ENCODE results near the gene CCDC186. TPM values are rescaled to one million over a fixed set of nuclear protein-coding genes. Genes with fewer than 3 reads are reported as not detected.

CCDC186 gene
- total RNA-seq, 1 experiment from 2014 or later, result 32.7 TPM

- Mint-ChIP-seq H3K4me3 (no peak overlapping the region), H3K27ac (no peak overlapping the region), H3K36me3 (no peaks in the 10 kb centered on the region), H3K4me1 (peaks cover 11% of the 10 kb centered on the region), H3K9me3 (peaks cover 5% of the 10 kb centered on the region; the same call in 1 of the 2 replicates), H3K27me3 (ENCODE audit: low read depth) (no peaks in the 10 kb centered on the region)
- ATAC-seq (no peak), DNase-seq (ENCODE audit: low spot score) (no peak)
- POLR2A ChIA-PET, result no interaction called here
- CTCF ChIA-PET, result interaction anchor here (0.6 to 1.5 kb wide), 14 partner anchors 9 to 380 kb away, joined by 3 to 7 read pairs (median 3); no protein-coding TSS in a partner anchor
- no peak for TF ChIP-seq ZNF532 (CRISPR knock-in tag; IDR thresholded peaks at IDR 0.05; ENCODE audit: borderline replicate concordance)
- TF ChIP-seq RORB (CRISPR knock-in tag; IDR thresholded peaks at IDR 0.05), result no peak
- no peak for TF ChIP-seq ARID4B (CRISPR knock-in tag; IDR thresholded peaks at IDR 0.05; ENCODE audit: borderline replicate concordance)
- no peak for TF ChIP-seq E2F4 (CRISPR knock-in tag; IDR thresholded peaks at IDR 0.05; ENCODE audit: borderline replicate concordance, low read depth)
- TF ChIP-seq FOXP1 (CRISPR knock-in tag; IDR thresholded peaks at IDR 0.05; ENCODE audit: borderline replicate concordance), result no peak
- no peak for TF ChIP-seq GRHL2 (CRISPR knock-in tag; IDR thresholded peaks at IDR 0.05; ENCODE audit: insufficient replicate concordance, severe bottlenecking)
- TF ChIP-seq, protein P1, sequence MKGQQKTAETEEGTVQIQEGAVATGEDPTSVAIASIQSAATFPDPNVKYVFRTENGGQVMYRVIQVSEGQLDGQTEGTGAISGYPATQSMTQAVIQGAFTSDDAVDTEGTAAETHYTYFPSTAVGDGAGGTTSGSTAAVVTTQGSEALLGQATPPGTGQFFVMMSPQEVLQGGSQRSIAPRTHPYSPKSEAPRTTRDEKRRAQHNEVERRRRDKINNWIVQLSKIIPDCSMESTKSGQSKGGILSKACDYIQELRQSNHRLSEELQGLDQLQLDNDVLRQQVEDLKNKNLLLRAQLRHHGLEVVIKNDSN (CRISPR knock-in tag; IDR thresholded peaks at IDR 0.05), result no peak
- TF ChIP-seq ZBTB21 (CRISPR knock-in tag; IDR thresholded peaks at IDR 0.05; ENCODE audit: borderline replicate concordance), result no peak
- no peak for TF ChIP-seq ELF4 (CRISPR knock-in tag; IDR thresholded peaks at IDR 0.05; ENCODE audit: low read depth)
- TF ChIP-seq SMAD3 (CRISPR knock-in tag; IDR thresholded peaks at IDR 0.05; ENCODE audit: borderline replicate concordance), result no peak
- no peak for TF ChIP-seq MAX (CRISPR knock-in tag; IDR thresholded peaks at IDR 0.05)
- no peak for TF ChIP-seq ZNF219 (CRISPR knock-in tag; IDR thresholded peaks at IDR 0.05; ENCODE audit: borderline replicate concordance)
- TF ChIP-seq, protein P2, sequence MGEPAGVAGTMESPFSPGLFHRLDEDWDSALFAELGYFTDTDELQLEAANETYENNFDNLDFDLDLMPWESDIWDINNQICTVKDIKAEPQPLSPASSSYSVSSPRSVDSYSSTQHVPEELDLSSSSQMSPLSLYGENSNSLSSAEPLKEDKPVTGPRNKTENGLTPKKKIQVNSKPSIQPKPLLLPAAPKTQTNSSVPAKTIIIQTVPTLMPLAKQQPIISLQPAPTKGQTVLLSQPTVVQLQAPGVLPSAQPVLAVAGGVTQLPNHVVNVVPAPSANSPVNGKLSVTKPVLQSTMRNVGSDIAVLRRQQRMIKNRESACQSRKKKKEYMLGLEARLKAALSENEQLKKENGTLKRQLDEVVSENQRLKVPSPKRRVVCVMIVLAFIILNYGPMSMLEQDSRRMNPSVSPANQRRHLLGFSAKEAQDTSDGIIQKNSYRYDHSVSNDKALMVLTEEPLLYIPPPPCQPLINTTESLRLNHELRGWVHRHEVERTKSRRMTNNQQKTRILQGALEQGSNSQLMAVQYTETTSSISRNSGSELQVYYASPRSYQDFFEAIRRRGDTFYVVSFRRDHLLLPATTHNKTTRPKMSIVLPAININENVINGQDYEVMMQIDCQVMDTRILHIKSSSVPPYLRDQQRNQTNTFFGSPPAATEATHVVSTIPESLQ (CRISPR knock-in tag; IDR thresholded peaks at IDR 0.05), result no peak
- TF ChIP-seq FOXJ3 (CRISPR knock-in tag; IDR thresholded peaks at IDR 0.05; ENCODE audit: borderline replicate concordance), result no peak
- TF ChIP-seq, protein P3, sequence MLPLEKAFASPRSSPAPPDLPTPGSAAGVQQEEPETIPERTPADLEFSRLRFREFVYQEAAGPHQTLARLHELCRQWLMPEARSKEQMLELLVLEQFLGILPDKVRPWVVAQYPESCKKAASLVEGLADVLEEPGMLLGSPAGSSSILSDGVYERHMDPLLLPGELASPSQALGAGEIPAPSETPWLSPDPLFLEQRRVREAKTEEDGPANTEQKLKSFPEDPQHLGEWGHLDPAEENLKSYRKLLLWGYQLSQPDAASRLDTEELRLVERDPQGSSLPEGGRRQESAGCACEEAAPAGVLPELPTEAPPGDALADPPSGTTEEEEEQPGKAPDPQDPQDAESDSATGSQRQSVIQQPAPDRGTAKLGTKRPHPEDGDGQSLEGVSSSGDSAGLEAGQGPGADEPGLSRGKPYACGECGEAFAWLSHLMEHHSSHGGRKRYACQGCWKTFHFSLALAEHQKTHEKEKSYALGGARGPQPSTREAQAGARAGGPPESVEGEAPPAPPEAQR (CRISPR knock-in tag; IDR thresholded peaks at IDR 0.05), result no peak
- TF ChIP-seq CREB1 (CRISPR knock-in tag; IDR thresholded peaks at IDR 0.05), result no peak
- no peak for TF ChIP-seq CDX4 (CRISPR knock-in tag; IDR thresholded peaks at IDR 0.05; ENCODE audit: borderline replicate concordance)
- TF ChIP-seq, protein P4, sequence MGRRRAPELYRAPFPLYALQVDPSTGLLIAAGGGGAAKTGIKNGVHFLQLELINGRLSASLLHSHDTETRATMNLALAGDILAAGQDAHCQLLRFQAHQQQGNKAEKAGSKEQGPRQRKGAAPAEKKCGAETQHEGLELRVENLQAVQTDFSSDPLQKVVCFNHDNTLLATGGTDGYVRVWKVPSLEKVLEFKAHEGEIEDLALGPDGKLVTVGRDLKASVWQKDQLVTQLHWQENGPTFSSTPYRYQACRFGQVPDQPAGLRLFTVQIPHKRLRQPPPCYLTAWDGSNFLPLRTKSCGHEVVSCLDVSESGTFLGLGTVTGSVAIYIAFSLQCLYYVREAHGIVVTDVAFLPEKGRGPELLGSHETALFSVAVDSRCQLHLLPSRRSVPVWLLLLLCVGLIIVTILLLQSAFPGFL (CRISPR knock-in tag; IDR thresholded peaks at IDR 0.05; ENCODE audit: borderline replicate concordance), result no peak
Observed at GRCh38 chr10:114078346-114078745, 95.7 kb downstream of the CCDC186 start.
